Measurements from ENCODE around the gene INPP5F.
A peak's percentile ranks its signal among the peaks of the same experiment; 100 is the strongest.

Gene INPP5F

GRCh38 chr10:119713744-119714483 lies 11.9 kb upstream of the INPP5F start:
- Histone ChIP-seq H2AFZ (ENCODE audit: low read depth, low read length, severe bottlenecking) (no peak overlapping the region), H3K36me3 (ENCODE audit: low read length) (no peaks in the 10 kb centered on the region), H3K27ac (ENCODE audit: low read depth, low read length) (no peak overlapping the region), H3K9me2 (replicated peaks; ENCODE audit: insufficient read depth, low read length) (no peaks in the 10 kb centered on the region), H3K27me3 (ENCODE audit: low read length) (no peaks in the 10 kb centered on the region), H3K4me3 (ENCODE audit: insufficient read depth, low read length, poor library complexity, severe bottlenecking) (no peak overlapping the region), H3K9ac (ENCODE audit: low read length) (no peak overlapping the region), H3K79me2 (ENCODE audit: insufficient read depth, low read length) (no peaks in the 10 kb centered on the region), H3F3A (ENCODE audit: insufficient read depth) (no peaks in the 10 kb centered on the region), H3K4me2 (ENCODE audit: low read depth, low read length, poor library complexity, severe bottlenecking) (no peak overlapping the region), H4K20me1 (ENCODE audit: low read depth, low read length) (no peaks in the 10 kb centered on the region), H3K9me3 (ENCODE audit: insufficient read depth, low read length) (peaks cover 4% of the 10 kb centered on the region; the same call in 1 of the 2 replicates)
- TF ChIP-seq CTCF (IDR thresholded peaks at IDR 0.05; ENCODE audit: insufficient read depth, low read length, poor library complexity, severe bottlenecking) (no peak), EZH2phosphoT487 (conservative IDR thresholded peaks at IDR 0.05; ENCODE audit: low read length) (no peak)

DNA sequence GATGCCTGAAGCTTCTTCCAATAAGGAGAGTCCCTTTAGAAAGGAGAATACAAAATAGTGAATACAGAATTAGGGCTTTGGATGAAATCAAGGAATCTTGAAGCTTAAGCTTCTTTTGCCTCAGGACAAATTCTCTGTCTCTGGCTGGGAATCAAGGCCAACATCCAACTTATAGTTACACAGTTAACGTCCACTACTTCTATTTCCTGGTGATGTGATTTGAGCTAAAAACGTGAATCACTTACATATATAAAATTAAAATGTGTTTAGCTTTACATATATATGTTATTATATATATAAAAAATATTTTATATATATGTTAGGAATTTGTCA lies 11.4 kb upstream of the INPP5F start:
- Histone ChIP-seq H2AFZ (ENCODE audit: low read depth, low read length, severe bottlenecking) (no peak overlapping the region), H3F3A (ENCODE audit: insufficient read depth) (no peaks in the 10 kb centered on the region), H3K9me3 (ENCODE audit: insufficient read depth, low read length) (peaks cover 4% of the 10 kb centered on the region; the same call in 1 of the 2 replicates), H3K9me2 (replicated peaks; ENCODE audit: insufficient read depth, low read length) (no peaks in the 10 kb centered on the region), H3K4me2 (ENCODE audit: low read depth, low read length, poor library complexity, severe bottlenecking) (no peak overlapping the region), H4K20me1 (ENCODE audit: low read depth, low read length) (no peaks in the 10 kb centered on the region), H3K4me3 (ENCODE audit: insufficient read depth, low read length, poor library complexity, severe bottlenecking) (no peak overlapping the region), H3K9ac (ENCODE audit: low read length) (no peak overlapping the region), H3K79me2 (ENCODE audit: insufficient read depth, low read length) (no peaks in the 10 kb centered on the region), H3K36me3 (ENCODE audit: low read length) (no peaks in the 10 kb centered on the region), H3K27ac (ENCODE audit: low read depth, low read length) (no peak overlapping the region), H3K27me3 (ENCODE audit: low read length) (no peaks in the 10 kb centered on the region)
- no peak for TF ChIP-seq CTCF (IDR thresholded peaks at IDR 0.05; ENCODE audit: insufficient read depth, low read length, poor library complexity, severe bottlenecking)
- TF ChIP-seq EZH2phosphoT487 (conservative IDR thresholded peaks at IDR 0.05; ENCODE audit: low read length): no peak

DNA sequence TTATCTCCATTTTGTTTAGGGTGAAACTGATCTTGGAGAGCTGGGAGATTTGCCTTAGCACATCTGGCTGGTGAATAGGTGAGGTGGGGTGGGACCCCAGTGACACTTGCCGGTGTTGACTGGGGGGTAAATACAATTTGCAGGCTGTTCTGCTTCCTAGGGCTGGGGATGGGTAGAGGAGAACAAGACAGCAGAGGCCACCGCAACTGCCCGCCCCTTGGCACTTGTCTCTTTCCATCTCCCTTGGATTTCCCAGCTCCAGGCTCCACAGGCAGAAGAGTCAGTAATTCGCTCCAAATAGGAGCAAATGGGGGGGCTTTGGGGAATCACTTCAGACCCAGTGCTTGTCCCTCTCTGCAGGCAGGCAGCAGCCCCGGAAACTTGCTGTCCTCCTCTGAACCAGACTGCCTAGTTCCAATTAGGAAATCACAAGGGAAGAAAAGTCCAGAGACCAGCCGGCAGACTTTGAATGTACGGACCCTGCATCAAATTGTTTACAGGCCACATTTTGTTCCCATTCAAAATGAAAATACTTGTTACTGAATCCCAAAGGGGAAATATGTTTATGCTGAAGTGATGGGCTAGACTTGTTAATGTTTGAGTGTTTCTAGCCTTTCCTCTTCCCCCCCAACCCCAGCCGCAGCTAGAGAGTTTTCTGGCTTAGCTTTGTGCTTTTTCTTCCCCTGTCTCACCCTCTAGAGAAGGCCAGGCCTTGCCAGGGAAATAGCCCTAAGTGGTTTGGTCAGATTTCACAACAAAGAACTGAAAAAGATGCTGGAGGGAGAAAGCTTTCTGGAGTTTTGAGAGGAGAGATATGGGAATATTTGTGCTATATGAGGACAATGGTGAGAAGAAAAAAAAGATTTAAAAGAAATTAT lies 10.0 kb upstream of the INPP5F start:
- H3K9ac ChIP-seq (ENCODE audit: low read length): no peak overlapping the region
- TF ChIP-seq CTCF (IDR thresholded peaks at IDR 0.05; ENCODE audit: insufficient read depth, low read length, poor library complexity, severe bottlenecking) (no peak), EZH2phosphoT487 (conservative IDR thresholded peaks at IDR 0.05; ENCODE audit: low read length) (no peak)
- no peaks in the 10 kb centered on the region for H3F3A ChIP-seq (ENCODE audit: insufficient read depth)
- H3K36me3 ChIP-seq (ENCODE audit: low read length): no peaks in the 10 kb centered on the region
- no peaks in the 10 kb centered on the region for H3K27me3 ChIP-seq (ENCODE audit: low read length)
- H3K9me3 ChIP-seq (ENCODE audit: insufficient read depth, low read length): 0 out of 2 replicates have a peak, but pooled peaks cover under 1% of the 10 kb centered on the region
- H4K20me1 ChIP-seq (ENCODE audit: low read depth, low read length): no peaks in the 10 kb centered on the region
- H2AFZ ChIP-seq (ENCODE audit: low read depth, low read length, severe bottlenecking): no peak overlapping the region
- H3K4me3 ChIP-seq (ENCODE audit: insufficient read depth, low read length, poor library complexity, severe bottlenecking): no peak overlapping the region
- H3K9me2 ChIP-seq (replicated peaks; ENCODE audit: insufficient read depth, low read length): no peaks in the 10 kb centered on the region
- H3K79me2 ChIP-seq (ENCODE audit: insufficient read depth, low read length): no peaks in the 10 kb centered on the region
- H3K27ac ChIP-seq (ENCODE audit: low read depth, low read length): no peak overlapping the region
- peak overlapping the region; percentile 6 for H3K4me2 ChIP-seq (ENCODE audit: low read depth, low read length, poor library complexity, severe bottlenecking)

All from SU-DHL-6 (cell line).